HEK293 (cell line): ENCODE measurements around the gene SURF2.
"Not testable (repeated sequence)": the region's sequence is repeated elsewhere in the genome, so short reads cannot be mapped to it uniquely, and the experiment has no call there.

Experiments
- CTCF ChIA-PET: fragments of 350-600 bp; formaldehyde crosslinking; extraction: SDS; loops from one replicate; lab custom pipeline; 2021; ENCODE audit warnings: antibody characterized with exemption; lab: Yijun Ruan, JAX
- POLR2A ChIA-PET: fragments of 300-600 bp; formaldehyde crosslinking; extraction: SDS; loops from one replicate; lab custom pipeline; 2020; ENCODE audit warnings: antibody characterized with exemption, inconsistent platforms; lab: Yijun Ruan, JAX
- H3K27ac ChIP-seq: fragments of 200-500 bp; sonication (Bioruptor generic); 2 replicates; pipeline ENCODE4 v1.5.1; 2014; ENCODE audit warnings: low read depth, low read length, control low read depth, inconsistent platforms; ENCODE audit errors: extremely low read depth
- H3K36me3 ChIP-seq, 2 experiments: fragments of 200-500 bp in 1 of 2; sonication (Bioruptor generic) in 1 of 2; 1 replicate in 1 of 2; 2 replicates in 1 of 2; pipeline ENCODE4 v1.5.1; 2014 to 2017; ENCODE audit warnings: inconsistent platforms in 2 of 2, low read length in 2 of 2; ENCODE audit not compliant: control insufficient read depth in 2 of 2, insufficient read depth in 1 of 2
- H3K4me1 ChIP-seq: fragments of 200-500 bp; sonication (Bioruptor generic); 2 replicates; pipeline ENCODE4 v1.5.1; 2014; ENCODE audit warnings: mild to moderate bottlenecking, low read length, inconsistent platforms; ENCODE audit not compliant: control insufficient read depth, insufficient read depth
- H3K4me3 ChIP-seq: 2 replicates; pipeline ENCODE4 v1.5.1; 2011; ENCODE audit warnings: low read depth, mild to moderate bottlenecking, control low read depth, low read length, moderate library complexity
- H3K9me3 ChIP-seq: fragments of 200-500 bp; sonication (Bioruptor generic); 2 replicates; pipeline ENCODE4 v1.5.1; 2014; ENCODE audit warnings: low read depth, low read length, inconsistent platforms; ENCODE audit not compliant: control insufficient read depth, insufficient read depth
- EGR2 ChIP-seq: fragments of 450-650 bp; formaldehyde crosslinking; IDR thresholded peaks from 2 replicates; pipeline ENCODE4 v1.5.1; 2016; ENCODE audit warnings: low read depth, missing biosample characterization, missing genetic modification characterization
- SP2 ChIP-seq: fragments of 450-650 bp; formaldehyde crosslinking; IDR thresholded peaks from 2 replicates; pipeline ENCODE4 v1.5.1; 2016; ENCODE audit warnings: missing biosample characterization, missing genetic modification characterization
- TSHZ1 ChIP-seq: fragments of 450-650 bp; formaldehyde crosslinking; IDR thresholded peaks from 2 replicates; pipeline ENCODE4 v1.5.1; 2016; ENCODE audit warnings: missing biosample characterization, missing genetic modification characterization, borderline replicate concordance
- ZBTB17 ChIP-seq: fragments of 450-650 bp; formaldehyde crosslinking; IDR thresholded peaks from 2 replicates; pipeline ENCODE4 v1.5.1; 2016; ENCODE audit warnings: missing biosample characterization, missing genetic modification characterization
- ZEB2 ChIP-seq: fragments of 450-650 bp; formaldehyde crosslinking; IDR thresholded peaks from 2 replicates; pipeline ENCODE4 v1.5.1; 2016; ENCODE audit warnings: missing biosample characterization, missing genetic modification characterization
- ZFHX2 ChIP-seq: fragments of 450-650 bp; formaldehyde crosslinking; conservative IDR thresholded peaks from 2 replicates; pipeline ENCODE4 v1.5.1; 2016; ENCODE audit warnings: missing biosample characterization, missing genetic modification characterization
- ZNF10 ChIP-seq: fragments of 450-650 bp; formaldehyde crosslinking; IDR thresholded peaks from 2 replicates; pipeline ENCODE4 v1.5.1; 2017; ENCODE audit warnings: missing biosample characterization, missing genetic modification characterization
- ZNF169 ChIP-seq: fragments of 450-650 bp; formaldehyde crosslinking; IDR thresholded peaks from 2 replicates; pipeline ENCODE4 v1.5.1; 2016; ENCODE audit warnings: missing biosample characterization, missing genetic modification characterization
- ZNF223 ChIP-seq: fragments of 450-650 bp; formaldehyde crosslinking; IDR thresholded peaks from 2 replicates; pipeline ENCODE4 v1.5.1; 2016; ENCODE audit warnings: missing biosample characterization, missing genetic modification characterization
- ZNF274 ChIP-seq, 2 experiments: fragments of 200-500 bp in 1 of 2; fragments of 450-650 bp in 1 of 2; sonication (Bioruptor generic) in 1 of 2; formaldehyde crosslinking in 1 of 2; IDR thresholded peaks; 2 replicates each; pipeline versions ENCODE4 v1.5.1 to v1.6.1; 2014 to 2016; ENCODE audit warnings: borderline replicate concordance in 1 of 2, inconsistent platforms in 1 of 2, low read length in 1 of 2, missing biosample characterization in 1 of 2, missing genetic modification characterization in 1 of 2
- ZNF366 ChIP-seq: fragments of 450-650 bp; formaldehyde crosslinking; conservative IDR thresholded peaks from 2 replicates; pipeline ENCODE4 v1.5.1; 2016; ENCODE audit warnings: missing biosample characterization, missing genetic modification characterization
- ZNF521 ChIP-seq: fragments of 450-650 bp; formaldehyde crosslinking; IDR thresholded peaks from 2 replicates; pipeline ENCODE4 v1.5.1; 2017; ENCODE audit warnings: missing biosample characterization, mild to moderate bottlenecking, missing genetic modification characterization
- ZNF664 ChIP-seq: fragments of 450-650 bp; formaldehyde crosslinking; IDR thresholded peaks from 2 replicates; pipeline ENCODE4 v1.5.1; 2016; ENCODE audit warnings: missing biosample characterization, missing genetic modification characterization
- ZNF777 ChIP-seq: fragments of 450-650 bp; formaldehyde crosslinking; IDR thresholded peaks from 2 replicates; pipeline ENCODE4 v1.5.1; 2017; ENCODE audit warnings: missing biosample characterization, missing genetic modification characterization, borderline replicate concordance
- TF ChIP-seq, protein P1 (sequence below): fragments of 450-650 bp; formaldehyde crosslinking; IDR thresholded peaks from 2 replicates; pipeline ENCODE4 v1.5.1; 2016; ENCODE audit warnings: missing biosample characterization, missing genetic modification characterization

SURF2 gene

GRCh38 chr9:133390713-133391112 is 34.4 kb downstream of the SURF2 start (continued):
- no peak for TF ChIP-seq TSHZ1 (tag by site-specific recombination)
- TF ChIP-seq, protein P1, sequence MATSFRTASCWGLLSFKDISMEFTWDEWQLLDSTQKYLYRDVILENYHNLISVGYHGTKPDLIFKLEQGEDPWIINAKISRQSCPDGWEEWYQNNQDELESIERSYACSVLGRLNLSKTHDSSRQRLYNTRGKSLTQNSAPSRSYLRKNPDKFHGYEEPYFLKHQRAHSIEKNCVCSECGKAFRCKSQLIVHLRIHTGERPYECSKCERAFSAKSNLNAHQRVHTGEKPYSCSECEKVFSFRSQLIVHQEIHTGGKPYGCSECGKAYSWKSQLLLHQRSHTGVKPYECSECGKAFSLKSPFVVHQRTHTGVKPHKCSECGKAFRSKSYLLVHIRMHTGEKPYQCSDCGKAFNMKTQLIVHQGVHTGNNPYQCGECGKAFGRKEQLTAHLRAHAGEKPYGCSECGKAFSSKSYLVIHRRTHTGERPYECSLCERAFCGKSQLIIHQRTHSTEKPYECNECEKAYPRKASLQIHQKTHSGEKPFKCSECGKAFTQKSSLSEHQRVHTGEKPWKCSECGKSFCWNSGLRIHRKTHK (tag by site-specific recombination): no peak
- TF ChIP-seq ZNF274 (IDR thresholded peaks at IDR 0.05; ENCODE audit: low read length): no peak
- TF ChIP-seq ZNF274 (tag by site-specific recombination; IDR thresholded peaks at IDR 0.05; ENCODE audit: borderline replicate concordance): no peak

GRCh38 chr9:133391449-133391848 is 35.1 kb downstream of the SURF2 start:
- H3K4me1 ChIP-seq, CTCF ChIA-PET, H3K36me3 ChIP-seq, H3K9me3 ChIP-seq, H3K27ac ChIP-seq, H3K4me3 ChIP-seq, POLR2A ChIA-PET: not testable (repeated sequence)

- H3K27ac ChIP-seq, H3K9me3 ChIP-seq, POLR2A ChIA-PET, H3K4me3 ChIP-seq, H3K36me3 ChIP-seq, H3K4me1 ChIP-seq: not testable (repeated sequence)
- CTCF ChIA-PET: interaction anchor here (0.7 kb wide), 1 partner anchor 154 kb away, joined by 5 read pairs; no protein-coding TSS in a partner anchor
- peak; percentile 96 for TF ChIP-seq ZNF366 (tag by site-specific recombination)
- TF ChIP-seq ZBTB17: peak; percentile 49
- peak; percentile 97 for TF ChIP-seq EGR2 (tag by site-specific recombination)
- TF ChIP-seq ZFHX2 (tag by site-specific recombination): peak; percentile 94
- TF ChIP-seq, all 188 proteins: peak for 4; not testable (repeated sequence) for 184
Measured at GRCh38 chr9:133392308-133392707, 36.0 kb downstream of the SURF2 start.

GRCh38 chr9:133393399-133393798 is 37.0 kb downstream of the SURF2 start:
- POLR2A ChIA-PET: interaction anchor here (2.6 kb wide), 1 partner anchor 15 kb away, joined by 9 read pairs; no protein-coding TSS in a partner anchor
- Histone ChIP-seq H3K36me3 (no peaks in the 10 kb centered on the region), H3K27ac (no peak overlapping the region), H3K9me3 (no peaks in the 10 kb centered on the region), H3K4me1 (no peaks in the 10 kb centered on the region), H3K4me3 (no peak overlapping the region)
- TF ChIP-seq ZNF521 (tag by site-specific recombination) (no peak), ZNF169 (no peak), ZNF777 (tag by site-specific recombination) (no peak), ZFHX2 (tag by site-specific recombination) (peak; percentile 97), ZNF664 (tag by site-specific recombination) (no peak), EGR2 (tag by site-specific recombination) (peak; percentile 97), ZNF366 (tag by site-specific recombination) (peak; percentile 78), TSHZ1 (tag by site-specific recombination) (no peak), SP2 (tag by site-specific recombination) (0 out of 2 replicates have a peak, but pooled peaks have one; percentile 5), ZNF223 (no peak), ZEB2 (tag by site-specific recombination) (no peak), ZNF10 (tag by site-specific recombination) (no peak)
- CTCF ChIA-PET: interaction anchor here (0.7 to 1.0 kb wide), 2 partner anchors 10 to 11 kb away, joined by 3 read pairs; no protein-coding TSS in a partner anchor
